ENCODE data around the gene TTLL11. TPM values are rescaled to one million over a fixed set of nuclear protein-coding genes. Genes with fewer than 3 reads are reported as not detected.

The TTLL11 gene
- polyA plus RNA-seq, 1 donor from 2014 or later, result 8.0 TPM

- Histone ChIP-seq H4K20me1 (ENCODE audit: insufficient read depth) (no peaks in the 10 kb centered on the region), H3K9me2 (ENCODE audit: insufficient read depth, low read length) (no peaks in the 10 kb centered on the region), H3K9me3 (ENCODE audit: low read length) (no peaks in the 10 kb centered on the region), H3K9ac (ENCODE audit: low read length) (no peak overlapping the region), H3K27me3 (ENCODE audit: insufficient read depth, low read depth, low read length) (no peaks in the 10 kb centered on the region), H3K36me3 (ENCODE audit: insufficient read depth, low read length) (no peaks in the 10 kb centered on the region), H3F3A (ENCODE audit: insufficient read depth, low read length, poor library complexity, severe bottlenecking) (no peaks in the 10 kb centered on the region), H3K27ac (ENCODE audit: low read length) (no peak overlapping the region), H3K79me2 (replicated peaks; ENCODE audit: insufficient read depth, low read length) (no peaks in the 10 kb centered on the region), H3K4me3 (ENCODE audit: low read length) (no peak overlapping the region), H2AFZ (ENCODE audit: low read depth, low read length) (no peak overlapping the region), H3K4me2 (ENCODE audit: low read length) (no peak overlapping the region)
- TF ChIP-seq CTCF (IDR thresholded peaks at IDR 0.05; ENCODE audit: poor library complexity, severe bottlenecking) (no peak), RAD21 (conservative IDR thresholded peaks at IDR 0.05) (no peak), SMC3 (conservative IDR thresholded peaks at IDR 0.05; ENCODE audit: poor library complexity) (no peak), REST (IDR thresholded peaks at IDR 0.05; ENCODE audit: borderline replicate concordance) (no peak), EZH2 (IDR thresholded peaks at IDR 0.05; ENCODE audit: borderline replicate concordance, insufficient read depth, low read length, poor library complexity, severe bottlenecking) (no peak), POLR2AphosphoS5 (IDR thresholded peaks at IDR 0.05) (no peak), EP300 (conservative IDR thresholded peaks at IDR 0.05; ENCODE audit: poor library complexity, severe bottlenecking) (no peak), TAF1 (IDR thresholded peaks at IDR 0.05; ENCODE audit: low read depth) (no peak), MXI1 (conservative IDR thresholded peaks at IDR 0.05; ENCODE audit: poor library complexity, severe bottlenecking) (no peak)
Measured at GRCh38 chr9:121835587-121836365, 257.3 kb downstream of the TTLL11 start.

- no peak overlapping the region for H2AFZ ChIP-seq (ENCODE audit: low read depth, low read length)
- H3K36me3 ChIP-seq (ENCODE audit: insufficient read depth, low read length), result no peaks in the 10 kb centered on the region
- H3K27ac ChIP-seq (ENCODE audit: low read length), result no peak overlapping the region
- no peak overlapping the region for H3K4me3 ChIP-seq (ENCODE audit: low read length)
- no peaks in the 10 kb centered on the region for H3F3A ChIP-seq (ENCODE audit: insufficient read depth, low read length, poor library complexity, severe bottlenecking)
- no peak overlapping the region for H3K4me2 ChIP-seq (ENCODE audit: low read length)
- H3K9ac ChIP-seq (ENCODE audit: low read length), result no peak overlapping the region
- H3K79me2 ChIP-seq (replicated peaks; ENCODE audit: insufficient read depth, low read length), result no peaks in the 10 kb centered on the region
- H3K9me2 ChIP-seq (ENCODE audit: insufficient read depth, low read length), result no peaks in the 10 kb centered on the region
- no peak for TF ChIP-seq SMC3 (conservative IDR thresholded peaks at IDR 0.05; ENCODE audit: poor library complexity)
- TF ChIP-seq POLR2AphosphoS5 (IDR thresholded peaks at IDR 0.05), result no peak
- TF ChIP-seq REST (IDR thresholded peaks at IDR 0.05; ENCODE audit: borderline replicate concordance), result no peak
- TF ChIP-seq EZH2 (IDR thresholded peaks at IDR 0.05; ENCODE audit: borderline replicate concordance, insufficient read depth, low read length, poor library complexity, severe bottlenecking), result no peak
- TF ChIP-seq TAF1 (IDR thresholded peaks at IDR 0.05; ENCODE audit: low read depth), result no peak
- TF ChIP-seq MXI1 (conservative IDR thresholded peaks at IDR 0.05; ENCODE audit: poor library complexity, severe bottlenecking), result no peak
- TF ChIP-seq EP300 (conservative IDR thresholded peaks at IDR 0.05; ENCODE audit: poor library complexity, severe bottlenecking), result no peak
- TF ChIP-seq RAD21 (conservative IDR thresholded peaks at IDR 0.05), result no peak
- no peak for TF ChIP-seq CTCF (IDR thresholded peaks at IDR 0.05; ENCODE audit: poor library complexity, severe bottlenecking)
- no peaks in the 10 kb centered on the region for H4K20me1 ChIP-seq (ENCODE audit: insufficient read depth)
- no peaks in the 10 kb centered on the region for H3K27me3 ChIP-seq (ENCODE audit: insufficient read depth, low read depth, low read length)
- H3K9me3 ChIP-seq (ENCODE audit: low read length), result no peaks in the 10 kb centered on the region
Measured at GRCh38 chr9:121833061-121833460, 260.0 kb downstream of the TTLL11 start.
